Measurements from ENCODE around the gene AKT1.
A peak's percentile ranks its signal among the peaks of the same experiment; 100 is the strongest.
"Not testable (repeated sequence)": the region's sequence is repeated elsewhere in the genome, so short reads cannot be mapped to it uniquely, and the experiment has no call there.

AKT1 gene

DNA sequence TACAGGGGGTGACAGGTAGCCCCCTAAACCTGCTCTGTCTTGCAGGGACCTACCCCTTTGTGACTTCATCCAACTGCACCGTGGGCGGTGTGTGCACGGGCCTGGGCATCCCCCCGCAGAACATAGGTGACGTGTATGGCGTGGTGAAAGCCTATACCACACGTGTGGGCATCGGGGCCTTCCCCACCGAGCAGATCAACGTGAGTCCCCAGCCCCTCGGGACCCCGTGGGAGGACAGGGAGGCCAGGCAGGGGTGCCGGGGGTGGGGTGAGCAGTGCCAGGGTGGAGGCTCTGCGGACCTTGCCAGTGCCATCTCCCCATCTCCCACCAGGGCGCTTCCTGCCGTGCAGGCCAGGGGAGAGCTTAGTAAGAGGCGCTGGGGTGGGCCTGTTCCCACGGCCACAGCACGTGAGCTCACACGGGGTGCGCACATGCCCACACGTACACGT is 53.7 kb downstream of the AKT1 start:
- DNase-seq, result no peak

DNA sequence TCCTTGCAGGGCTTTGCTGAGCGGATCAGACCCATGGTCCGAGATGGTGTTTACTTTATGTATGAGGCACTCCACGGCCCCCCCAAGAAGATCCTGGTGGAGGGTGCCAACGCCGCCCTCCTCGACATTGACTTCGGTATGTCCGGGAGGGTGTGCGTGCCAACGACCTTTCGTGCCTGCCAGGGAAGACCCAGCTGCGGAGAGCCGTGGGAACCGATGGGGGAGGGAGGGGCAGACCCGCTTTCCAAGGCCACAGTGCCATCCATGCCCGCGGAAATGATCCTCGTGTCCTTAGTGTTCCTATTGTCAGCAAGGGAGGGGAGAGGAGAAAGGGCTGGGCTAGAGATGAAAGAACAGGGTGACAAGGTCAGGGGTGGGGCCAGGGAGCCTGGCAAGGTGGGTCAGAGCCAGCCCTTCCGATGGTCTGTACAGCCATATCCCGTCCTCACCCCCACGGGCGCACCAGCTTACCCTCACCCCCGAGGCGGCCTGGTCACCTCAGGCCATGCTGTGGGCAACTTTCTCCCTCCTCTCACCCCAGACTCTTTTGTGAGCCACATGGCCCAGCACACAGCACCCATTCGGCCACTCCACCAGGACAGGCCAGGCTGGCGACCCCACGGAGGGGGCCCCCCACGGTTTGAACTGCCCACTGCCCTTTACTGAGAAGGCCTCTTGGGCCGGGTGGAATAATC is 54.3 kb downstream of the AKT1 start:
- DNase-seq, result no peak

DNA sequence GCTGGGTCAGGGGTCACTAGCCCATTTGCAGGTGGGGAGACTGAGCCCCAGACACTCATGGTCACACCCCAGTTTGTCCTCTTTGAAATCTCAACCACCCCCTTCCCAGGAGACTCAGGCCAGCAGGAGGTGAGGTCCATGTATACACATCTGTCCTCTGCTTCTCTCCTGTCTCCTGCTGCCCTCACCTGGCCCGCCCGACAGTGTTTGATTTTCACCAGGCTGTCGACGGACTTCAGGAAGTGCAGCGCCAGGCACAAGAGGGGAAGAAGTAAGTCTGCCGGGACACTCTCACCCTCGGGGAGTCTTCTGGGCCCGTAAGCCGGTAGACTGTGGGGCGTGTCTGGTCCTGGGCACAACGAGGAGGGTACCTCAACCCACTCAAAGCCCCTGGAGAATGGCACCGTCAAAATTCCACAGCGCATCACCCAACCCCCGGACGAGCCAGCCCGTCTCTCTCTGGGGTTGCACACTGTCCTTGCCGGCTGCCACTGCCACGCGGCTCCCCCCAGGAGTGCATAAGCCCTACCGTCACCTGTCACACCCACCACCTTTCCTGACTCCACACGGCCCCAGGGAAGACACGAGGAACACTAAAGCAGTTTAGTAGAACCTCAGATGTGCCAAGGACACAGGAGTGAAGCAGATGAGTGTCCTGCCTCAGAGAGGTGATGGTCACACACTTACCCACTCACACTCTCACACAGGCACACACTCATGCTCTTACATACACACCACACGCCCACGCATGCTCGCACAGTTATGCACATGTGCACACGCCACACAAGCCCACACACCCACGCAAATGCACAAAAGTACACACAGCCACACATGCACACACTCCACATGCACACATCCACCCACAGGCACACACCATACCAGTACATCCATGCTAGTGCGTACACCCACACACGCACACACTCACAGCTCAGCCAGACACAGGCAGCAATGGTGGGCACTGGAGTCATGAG is 55.7 kb downstream of the AKT1 start:
- DNase-seq, result no peak

DNA sequence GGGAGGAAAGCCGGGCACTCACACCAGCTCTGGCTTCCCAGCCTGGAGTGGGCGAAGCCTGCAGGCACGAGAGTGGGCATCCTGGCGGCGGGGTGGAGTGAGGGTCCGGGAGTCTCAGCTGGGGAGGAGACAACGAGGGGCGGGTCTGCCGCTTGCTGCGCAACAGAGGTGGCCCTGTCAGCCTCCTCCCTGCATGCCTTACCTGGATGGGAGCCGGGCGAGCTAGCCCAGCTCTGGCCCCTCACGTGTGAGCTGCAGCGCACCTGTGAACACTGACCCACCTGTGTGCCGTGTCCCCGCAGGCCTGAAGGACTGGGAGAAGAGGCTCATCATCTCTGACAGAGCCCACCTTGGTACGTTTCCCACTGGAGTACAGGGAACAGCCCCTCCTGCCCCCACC is 56.5 kb downstream of the AKT1 start:
- no peak for DNase-seq

DNA sequence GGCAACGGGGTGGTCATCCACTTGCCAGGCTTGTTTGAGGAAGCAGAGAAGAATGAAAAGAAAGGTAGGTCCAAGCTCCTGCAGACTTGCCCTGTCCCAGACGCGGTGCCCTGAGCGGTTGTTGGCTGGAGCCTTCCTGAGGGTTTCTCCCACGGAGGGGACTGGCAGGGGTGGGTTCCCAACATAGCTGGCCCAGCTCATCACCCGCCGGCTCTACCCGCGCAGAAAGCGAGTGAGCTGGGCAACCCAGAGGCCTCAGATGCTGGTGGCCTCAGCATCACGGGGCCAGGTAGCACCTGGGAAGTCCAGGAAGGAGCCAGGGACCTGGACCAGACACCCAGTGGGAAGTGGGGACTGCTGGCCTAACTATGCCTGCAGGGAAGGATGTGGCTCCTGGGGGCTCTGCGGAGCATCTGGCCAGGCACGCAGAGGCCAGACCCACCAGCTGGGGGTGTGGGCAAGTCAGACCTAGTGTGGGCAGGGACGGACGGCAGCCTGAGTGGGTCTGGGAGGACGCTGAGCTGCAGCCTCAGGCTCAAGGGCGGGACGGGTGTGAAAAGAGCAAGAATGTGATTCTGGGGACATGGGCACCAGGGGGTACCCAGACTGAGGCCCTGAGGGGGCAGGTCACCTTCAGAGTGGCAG is 57.1 kb downstream of the AKT1 start:
- DNase-seq, result no peak

DNA sequence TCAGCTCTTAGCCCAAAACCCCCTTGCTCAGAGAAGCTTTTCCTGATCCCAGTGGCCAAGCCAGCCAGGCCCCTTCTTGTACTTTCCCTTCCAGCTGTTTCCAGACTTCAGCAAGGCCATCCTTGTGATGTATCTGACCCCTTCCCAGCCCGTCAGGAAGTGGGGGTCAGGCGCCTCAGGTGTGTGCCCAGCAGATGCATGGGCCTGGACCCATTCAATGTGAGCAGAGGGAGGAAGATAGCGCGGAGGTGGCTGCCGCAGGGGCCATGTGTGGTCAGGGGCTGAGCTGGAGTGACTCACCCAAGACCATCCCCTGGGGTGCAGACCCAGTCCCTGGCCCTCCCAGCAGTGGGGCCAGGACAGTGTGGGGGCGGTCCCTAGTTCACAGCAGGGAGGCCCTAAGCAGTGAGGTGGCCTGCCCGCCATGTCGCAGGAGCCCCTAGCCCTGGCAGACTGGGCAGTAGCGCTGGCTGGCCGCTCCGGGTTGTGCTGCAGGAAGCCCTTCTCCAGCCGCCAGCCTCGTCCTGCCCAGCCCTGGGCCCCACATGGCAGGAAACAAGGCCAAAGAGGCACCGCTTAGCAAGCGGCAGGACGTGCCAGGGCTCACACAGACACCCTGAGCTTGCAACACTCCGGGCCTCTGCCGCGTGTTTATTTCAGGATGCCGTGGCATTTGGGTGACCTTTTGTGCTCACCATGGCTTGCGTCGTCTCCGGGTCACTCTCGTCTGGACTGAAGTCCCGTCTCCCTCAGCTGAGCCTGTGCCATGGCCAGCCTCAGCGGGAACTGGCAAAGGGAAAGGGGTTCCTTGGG is 59.5 kb downstream of the AKT1 start:
- DNase-seq, result peak in 50 of 56 donors; percentile 14 to 91 (median 60)

DNA sequence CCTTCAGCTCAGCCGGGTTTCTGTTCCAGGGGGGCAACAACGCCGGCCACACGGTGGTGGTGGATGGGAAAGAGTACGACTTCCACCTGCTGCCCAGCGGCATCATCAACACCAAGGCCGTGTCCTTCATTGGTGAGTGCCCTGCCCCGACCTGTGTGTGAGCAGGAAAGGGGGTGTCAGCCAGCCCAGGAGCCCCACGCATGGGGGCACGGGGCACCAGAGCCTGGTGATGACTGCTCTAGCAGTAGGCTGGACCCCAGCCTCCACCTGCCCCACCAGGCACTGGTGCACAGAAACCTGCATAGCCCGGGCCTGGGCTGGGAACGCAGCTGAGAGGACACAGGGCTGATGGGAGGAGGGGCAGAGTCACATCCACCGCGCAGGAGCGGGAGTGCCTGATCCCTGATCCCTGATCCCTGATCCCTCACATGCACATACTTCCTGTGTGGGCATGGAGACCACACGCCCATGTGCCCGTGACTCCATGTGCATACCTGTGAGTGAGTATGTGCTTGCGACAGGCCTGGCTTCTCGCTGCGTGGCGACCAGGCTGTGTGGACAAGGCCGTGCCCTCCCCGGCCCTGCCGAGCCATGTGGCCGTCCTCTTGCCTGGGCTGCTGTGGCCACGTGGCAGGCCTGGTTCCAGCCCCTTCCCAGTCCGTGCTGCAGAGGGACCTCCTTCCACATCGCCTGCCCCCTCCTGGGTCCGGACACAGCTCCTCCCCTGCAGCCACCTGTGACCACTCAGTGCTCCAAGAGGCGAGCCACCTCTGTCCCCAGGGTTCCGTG is 60.4 kb downstream of the AKT1 start:
- no peak for DNase-seq

DNA sequence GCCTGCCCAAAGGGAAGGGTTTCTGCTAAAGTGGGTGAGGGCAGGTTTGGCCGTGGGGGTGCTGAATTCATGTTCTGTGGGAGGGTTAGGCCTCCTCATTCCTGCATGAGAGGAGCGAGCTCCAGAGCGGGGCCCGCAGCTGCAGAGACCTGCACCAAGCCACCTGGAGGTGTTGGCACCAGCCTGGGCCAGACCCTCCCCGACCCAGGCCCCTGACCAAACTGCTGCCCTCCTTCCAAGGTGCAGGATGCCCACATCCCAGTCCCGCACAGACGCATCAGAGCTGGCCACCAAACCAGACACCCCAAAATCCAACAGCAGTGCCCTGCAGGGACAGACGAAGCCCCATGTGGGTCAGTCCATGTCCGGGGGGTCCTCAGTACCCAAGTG is 61.0 kb downstream of the AKT1 start:
- DNase-seq, result no peak

DNA sequence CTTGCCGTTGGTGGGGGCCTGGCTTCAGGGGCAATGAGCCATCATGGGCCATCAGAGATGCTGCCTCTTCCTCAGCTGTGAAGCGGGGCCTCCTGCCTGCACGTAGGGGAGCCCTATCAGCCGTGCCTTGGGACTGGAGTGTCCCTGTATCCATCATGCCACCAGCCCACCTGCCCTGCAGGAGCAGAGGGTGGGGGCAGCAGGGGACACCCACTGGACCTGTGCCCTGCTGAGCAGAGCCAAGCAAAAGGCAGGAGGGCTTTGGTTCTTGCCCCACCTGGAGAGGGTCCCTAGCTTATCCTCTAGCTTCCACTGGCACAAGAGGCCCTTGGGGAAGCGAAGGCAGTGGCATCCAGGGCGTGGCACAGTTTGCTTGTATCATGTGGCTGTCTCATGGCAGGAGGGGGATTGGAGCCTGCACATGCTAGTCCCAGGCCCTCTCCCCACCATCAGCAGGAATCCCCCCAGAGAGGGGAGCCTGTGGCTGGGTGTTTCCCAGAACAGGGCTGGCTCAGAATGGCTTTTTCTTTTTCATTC is 61.4 kb downstream of the AKT1 start:
- DNase-seq, result no peak

DNA sequence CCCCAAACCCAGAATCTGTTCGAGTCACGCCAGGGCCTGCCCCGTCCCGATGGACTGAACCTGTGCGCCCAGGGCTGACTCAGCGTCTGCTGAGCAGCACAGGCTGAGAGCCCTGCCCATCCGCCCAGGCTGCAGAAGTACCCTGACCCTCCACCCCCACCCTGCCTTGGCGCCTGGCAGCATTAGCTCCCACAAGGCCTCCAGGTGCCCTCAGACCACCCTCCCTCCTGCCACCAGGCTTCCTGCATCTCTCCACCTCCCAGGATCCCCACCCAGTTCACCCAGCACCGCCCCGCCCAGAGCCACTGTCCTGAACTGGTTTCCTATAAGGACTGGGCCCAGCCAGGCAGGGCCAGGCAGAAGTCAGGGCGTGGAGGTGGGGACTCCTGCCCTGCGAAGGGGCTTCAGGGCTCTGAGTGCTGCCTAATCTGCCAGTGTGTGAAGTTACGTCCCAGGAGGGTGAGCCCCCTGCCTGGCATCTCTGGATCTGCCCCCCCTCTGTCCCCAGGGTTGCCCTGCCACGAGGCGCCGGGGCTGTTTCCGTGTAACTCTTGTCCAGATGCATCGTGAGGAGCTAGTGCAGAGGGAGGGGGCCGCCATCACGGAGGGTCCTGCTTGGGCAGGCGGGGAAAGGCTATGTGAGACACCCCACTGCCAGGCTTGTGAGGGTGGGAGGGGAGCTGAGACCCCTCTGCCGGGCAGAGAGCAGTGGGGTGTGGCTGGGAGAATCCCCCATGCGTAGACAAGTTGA is 62.4 kb downstream of the AKT1 start:
- no peak for DNase-seq

DNA sequence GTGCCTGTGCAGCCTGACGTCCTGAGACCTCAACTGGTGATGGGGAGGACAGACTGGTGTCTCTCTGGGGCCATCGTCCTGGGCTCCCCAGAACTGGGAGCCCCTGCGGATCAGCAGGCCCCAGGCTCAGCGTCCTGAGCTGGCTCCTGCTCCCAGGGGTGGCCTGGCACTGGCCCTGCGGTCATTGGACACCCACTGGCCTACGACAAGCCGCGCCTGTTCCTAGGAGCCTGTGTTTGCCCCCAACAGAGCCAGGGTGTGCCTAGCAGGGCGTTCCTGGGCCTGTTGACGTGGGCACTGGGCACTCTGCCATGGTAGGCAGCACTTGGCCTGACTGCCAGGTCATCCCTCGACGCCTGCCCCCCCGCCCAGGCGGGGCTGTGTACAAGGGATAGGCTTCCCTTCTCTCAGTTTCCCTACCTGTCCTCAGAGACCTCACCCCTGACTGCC is 63.2 kb downstream of the AKT1 start:
- DNase-seq, result peak in 7 of 56 donors; percentile 10 to 49 (median 35)

DNA sequence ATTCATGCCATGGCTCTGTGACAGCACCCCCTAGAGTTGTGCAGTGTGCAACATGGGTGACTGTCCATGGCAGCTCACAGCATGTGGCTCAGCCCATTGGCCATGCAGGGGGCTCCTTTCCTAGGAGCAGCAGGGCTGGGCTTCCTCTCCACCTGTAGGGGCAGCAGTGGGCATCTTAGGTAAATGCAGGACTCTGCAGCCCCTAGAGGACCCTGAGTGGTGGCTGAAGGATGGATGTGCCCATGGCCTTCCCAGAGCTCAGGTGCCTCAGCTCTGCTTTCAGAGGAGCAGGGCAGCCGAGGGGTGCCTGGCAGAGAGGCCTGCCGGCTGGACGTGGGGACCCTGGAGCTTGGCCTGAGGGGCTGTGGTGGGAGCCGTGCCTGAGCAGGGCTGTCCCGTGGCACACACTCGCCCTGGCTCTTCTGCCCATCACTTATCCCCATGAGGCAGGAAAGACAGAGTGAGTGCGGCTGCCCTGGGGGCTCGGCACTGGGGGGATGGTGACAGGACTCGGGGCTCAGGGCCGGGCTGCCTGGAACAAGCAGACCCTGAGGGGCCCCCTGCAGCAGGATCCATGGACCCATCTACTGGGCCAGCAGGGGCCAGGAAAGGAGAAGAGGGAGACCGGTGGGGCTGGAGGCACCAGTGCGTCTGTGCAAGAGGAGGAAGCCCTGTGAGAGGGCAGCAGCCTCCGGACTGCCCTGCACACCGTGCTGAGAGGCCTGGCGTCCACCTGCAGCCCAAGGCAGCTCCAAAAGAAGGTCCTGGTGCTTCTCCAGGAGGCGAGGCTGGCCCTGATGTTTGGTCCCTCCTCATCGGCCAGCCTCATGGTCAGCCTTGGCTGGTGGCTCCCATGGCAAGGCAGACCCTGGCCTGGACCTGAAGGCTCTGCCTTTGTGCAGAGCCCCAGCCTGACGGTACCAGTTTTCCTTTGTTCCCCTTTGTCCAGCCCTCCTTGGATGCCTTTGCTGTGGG is 63.9 kb downstream of the AKT1 start:
- no peak for DNase-seq

DNA sequence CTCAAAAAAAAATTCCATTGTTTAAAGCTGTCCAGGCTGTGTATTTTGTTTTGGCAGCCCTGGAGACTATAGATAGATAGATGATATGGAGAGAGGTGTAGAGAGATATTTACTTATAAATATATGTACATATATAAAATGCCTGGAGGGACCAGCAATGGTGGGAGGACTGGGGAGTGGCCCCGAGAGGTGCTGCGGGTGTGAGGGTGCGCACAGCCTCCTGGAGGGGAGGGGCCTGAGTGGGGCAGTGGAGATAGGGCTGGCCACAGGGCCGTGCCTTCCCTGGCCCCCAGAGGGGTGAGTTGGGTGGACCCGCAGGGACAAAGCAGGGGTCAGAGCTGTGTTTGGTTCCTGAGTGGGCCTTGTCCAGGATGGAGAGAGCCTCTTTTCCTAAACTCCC is 65.1 kb downstream of the AKT1 start:
- DNase-seq, result no peak

DNA sequence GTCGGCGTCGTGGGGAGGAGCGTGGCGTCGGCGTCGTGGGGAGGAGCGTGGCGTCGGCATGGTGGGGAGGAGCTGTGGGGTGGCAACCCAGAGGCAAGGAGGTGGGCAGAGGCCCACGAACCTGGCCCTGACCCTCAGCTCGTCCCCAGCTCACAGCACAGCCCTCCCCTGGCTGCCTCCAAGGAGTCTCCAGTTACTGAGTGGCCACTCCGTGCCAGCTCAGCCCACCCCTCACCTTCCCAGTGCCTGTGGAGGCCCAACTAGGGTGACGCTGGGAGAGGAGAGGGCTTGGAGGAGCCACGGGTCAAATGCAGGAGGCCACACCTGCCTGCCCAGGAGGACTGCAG is 65.7 kb downstream of the AKT1 start:
- no peak for DNase-seq

DNA sequence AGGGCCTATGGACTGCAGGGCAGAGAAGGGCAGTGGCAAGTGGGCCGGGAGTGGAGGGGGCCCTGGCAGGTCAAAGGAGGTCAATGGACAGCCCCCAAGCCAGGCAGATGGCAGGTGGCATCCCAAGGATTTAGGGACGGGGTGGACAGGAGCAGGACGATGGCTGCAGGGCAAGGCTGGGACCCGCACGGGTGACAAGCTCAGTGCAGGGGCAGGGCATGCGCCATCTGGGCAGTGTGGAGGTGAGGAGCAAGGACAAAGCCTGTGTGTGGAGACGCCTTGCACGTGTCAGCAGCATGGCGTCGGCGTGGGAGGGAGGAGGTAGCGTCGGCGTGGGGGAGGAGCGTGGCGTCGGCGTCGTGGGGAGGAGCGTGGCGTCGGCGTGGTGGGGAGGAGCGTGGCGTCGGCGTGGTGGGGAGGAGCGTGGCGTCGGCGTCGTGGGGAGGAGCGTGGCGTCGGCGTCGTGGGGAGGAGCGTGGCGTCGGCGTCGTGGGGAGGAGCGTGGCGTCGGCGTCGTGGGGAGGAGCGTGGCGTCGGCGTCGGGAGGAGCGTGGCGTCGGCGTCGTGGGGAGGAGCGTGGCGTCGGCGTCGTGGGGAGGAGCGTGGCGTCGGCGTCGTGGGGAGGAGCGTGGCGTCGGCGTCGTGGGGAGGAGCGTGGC is 66.2 kb downstream of the AKT1 start:
- not testable (repeated sequence) for DNase-seq

DNA sequence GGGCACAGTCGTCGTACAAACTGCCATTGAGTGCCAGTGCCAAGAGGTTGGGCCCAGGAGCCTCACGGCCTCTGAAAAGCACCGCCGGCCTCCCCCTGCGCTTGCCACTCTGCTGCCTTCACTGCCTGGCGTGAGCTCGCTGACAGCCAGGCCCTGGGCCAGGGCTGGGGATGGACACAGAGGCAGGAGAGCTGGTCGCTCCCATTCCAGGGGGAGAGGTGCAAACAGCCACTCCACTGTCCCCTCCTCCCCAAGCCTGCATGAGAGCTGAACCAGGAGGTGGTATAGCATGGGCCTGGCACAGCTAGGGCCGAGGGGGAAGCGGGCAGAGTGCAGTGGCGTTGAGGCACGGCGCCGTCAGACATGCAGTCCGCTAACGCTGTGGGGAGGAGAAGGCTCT is 66.9 kb downstream of the AKT1 start:
- DNase-seq, result no peak
